Muscle layer of duodenum (tissue), 2 donors: ENCODE measurements around the gene SPAG4.

Source experiments
- H3K27ac ChIP-seq: one replicate; pipeline ENCODE4 v1.7.0; 2013; ENCODE audit warnings: mild to moderate bottlenecking, low read length
- H3K27me3 ChIP-seq: one replicate; pipeline ENCODE4 v1.7.0; 2013; ENCODE audit warnings: low read depth, mild to moderate bottlenecking, control low read depth, low read length
- H3K36me3 ChIP-seq, 2 donors: one replicate each; pipeline ENCODE4 v1.7.0; 2013; ENCODE audit warnings: low read length in 2 of 2, control low read depth in 1 of 2, mild to moderate bottlenecking in 1 of 2; ENCODE audit not compliant: insufficient read depth in 2 of 2, control insufficient read depth in 1 of 2
- H3K4me1 ChIP-seq, 2 donors: one replicate each; pipeline ENCODE4 v1.7.0; 2013; ENCODE audit warnings: low read length in 2 of 2, mild to moderate bottlenecking in 2 of 2, control low read depth in 1 of 2, moderate library complexity in 1 of 2; ENCODE audit not compliant: insufficient read depth in 2 of 2, control insufficient read depth in 1 of 2
- H3K4me3 ChIP-seq, 2 donors: one replicate each; pipeline ENCODE4 v1.7.0; 2013; ENCODE audit warnings: low read length in 2 of 2, low read depth in 1 of 2, mild to moderate bottlenecking in 1 of 2
- H3K9me3 ChIP-seq, 2 donors: one replicate each; pipeline ENCODE4 v1.7.0; 2013; ENCODE audit warnings: low read length in 2 of 2, control low read depth in 1 of 2, mild to moderate bottlenecking in 1 of 2; ENCODE audit not compliant: control insufficient read depth in 1 of 2
- donor health status: healthy.

The SPAG4 gene

GRCh38 chr20:35586751-35587425 lies 28.7 kb upstream of the SPAG4 start:
- no peaks in the 10 kb centered on the region for H3K4me1 ChIP-seq
- no peaks in the 10 kb centered on the region for H3K9me3 ChIP-seq
- H3K36me3 ChIP-seq, result no peaks in the 10 kb centered on the region
- no peak overlapping the region for H3K27ac ChIP-seq
- H3K27me3 ChIP-seq, result no peaks in the 10 kb centered on the region
- no peak overlapping the region for H3K4me3 ChIP-seq

GRCh38 chr20:35587436-35587835 lies 28.2 kb upstream of the SPAG4 start:
- H3K9me3 ChIP-seq, result no peaks in the 10 kb centered on the region
- H3K27me3 ChIP-seq, result no peaks in the 10 kb centered on the region
- no peaks in the 10 kb centered on the region for H3K36me3 ChIP-seq
- H3K4me3 ChIP-seq, result no peak overlapping the region
- no peaks in the 10 kb centered on the region for H3K4me1 ChIP-seq
- H3K27ac ChIP-seq, result no peak overlapping the region

- Histone ChIP-seq H3K36me3 (no peaks in the 10 kb centered on the region), H3K4me1 (no peaks in the 10 kb centered on the region), H3K9me3 (no peaks in the 10 kb centered on the region), H3K27me3 (no peaks in the 10 kb centered on the region), H3K4me3 (no peak overlapping the region), H3K27ac (no peak overlapping the region)
Observed at GRCh38 chr20:35588397-35588796, 27.2 kb upstream of the SPAG4 start.

GRCh38 chr20:35592339-35592974 lies 23.2 kb upstream of the SPAG4 start:
- H3K27me3 ChIP-seq, result no peaks in the 10 kb centered on the region
- no peaks in the 10 kb centered on the region for H3K9me3 ChIP-seq
- no peak overlapping the region for H3K27ac ChIP-seq
- H3K4me3 ChIP-seq, result no peak overlapping the region
- no peaks in the 10 kb centered on the region for H3K36me3 ChIP-seq
- H3K4me1 ChIP-seq, result no peaks in the 10 kb centered on the region

- Histone ChIP-seq H3K9me3 (no peaks in the 10 kb centered on the region), H3K27ac (no peak overlapping the region), H3K4me1 (peaks cover 0 to 1% of the 10 kb centered on the region in 2 donors), H3K27me3 (no peaks in the 10 kb centered on the region), H3K36me3 (no peaks in the 10 kb centered on the region), H3K4me3 (no peak overlapping the region)
Observed at GRCh38 chr20:35595456-35595855, 20.2 kb upstream of the SPAG4 start.

- Histone ChIP-seq H3K9me3 (no peaks in the 10 kb centered on the region), H3K27me3 (no peaks in the 10 kb centered on the region), H3K27ac (no peak overlapping the region), H3K4me1 (peaks cover 0 to 6% of the 10 kb centered on the region in 2 donors), H3K36me3 (no peaks in the 10 kb centered on the region), H3K4me3 (no peak overlapping the region)
Observed at GRCh38 chr20:35595901-35596300, 19.7 kb upstream of the SPAG4 start.

GRCh38 chr20:35597186-35597585 lies 18.4 kb upstream of the SPAG4 start:
- Histone ChIP-seq H3K27ac (no peak overlapping the region), H3K9me3 (no peaks in the 10 kb centered on the region), H3K4me3 (no peak overlapping the region), H3K4me1 (peaks cover 0 to 17% of the 10 kb centered on the region in 2 donors), H3K27me3 (no peaks in the 10 kb centered on the region), H3K36me3 (no peaks in the 10 kb centered on the region)

GRCh38 chr20:35598476-35598875 lies 17.2 kb upstream of the SPAG4 start:
- Histone ChIP-seq H3K27me3 (no peaks in the 10 kb centered on the region), H3K4me3 (no peak overlapping the region), H3K4me1 (peaks cover 0 to 17% of the 10 kb centered on the region in 2 donors), H3K27ac (no peak overlapping the region), H3K9me3 (no peaks in the 10 kb centered on the region), H3K36me3 (no peaks in the 10 kb centered on the region)

- Histone ChIP-seq H3K9me3 (no peaks in the 10 kb centered on the region), H3K27me3 (no peaks in the 10 kb centered on the region)
Observed at GRCh38 chr20:35598899-35599775, 16.5 kb upstream of the SPAG4 start.

GRCh38 chr20:35599776-35600120 lies 15.9 kb upstream of the SPAG4 start:
- no peak overlapping the region for H3K27ac ChIP-seq
- H3K36me3 ChIP-seq, result no peaks in the 10 kb centered on the region
- no peaks in the 10 kb centered on the region for H3K9me3 ChIP-seq
- H3K4me3 ChIP-seq, result no peak overlapping the region
- no peaks in the 10 kb centered on the region for H3K27me3 ChIP-seq
- H3K4me1 ChIP-seq, result peaks cover 0 to 17% of the 10 kb centered on the region in 2 donors

More at GRCh38 chr20:35598899-35599775, 16.5 kb upstream of the SPAG4 start:
- Histone ChIP-seq H3K36me3 (no peaks in the 10 kb centered on the region), H3K4me1 (peaks cover 0 to 17% of the 10 kb centered on the region in 2 donors), H3K27ac (no peak overlapping the region), H3K4me3 (no peak overlapping the region)

GRCh38 chr20:35600176-35600992 lies 15.2 kb upstream of the SPAG4 start:
- Histone ChIP-seq H3K27me3 (no peaks in the 10 kb centered on the region), H3K36me3 (no peaks in the 10 kb centered on the region), H3K4me1 (peaks cover 0 to 17% of the 10 kb centered on the region in 2 donors), H3K9me3 (no peaks in the 10 kb centered on the region), H3K4me3 (peak overlapping the region; percentile 37 to 63), H3K27ac (no peak overlapping the region)
